WTC11 (cell line): ENCODE results near the gene TPST2. TPM values are rescaled to one million over a fixed set of nuclear protein-coding genes. Genes with fewer than 3 reads are reported as not detected.

Experiments
- ATAC-seq: fragments of 200-7000 bp; cut with Tn5 transposase; 2 replicates; pipeline ENCODE4 v1.10.0; 2021; ENCODE audit warnings: mild to moderate bottlenecking, moderate library complexity
- CTCF ChIA-PET: fragments of 300-600 bp; sonication (Branson Sonifier 250); formaldehyde crosslinking; loops from one replicate; lab custom pipeline; 2021; ENCODE audit warnings: antibody characterized with exemption; lab: Charles Lee
- POLR2A ChIA-PET: fragments of 350-600 bp; sonication (Branson Sonifier 250); formaldehyde crosslinking; loops from one replicate; lab custom pipeline; 2021; ENCODE audit warnings: antibody characterized with exemption; lab: Charles Lee
- DNase-seq: peaks from one replicate; pipeline ENCODE4 v3.0.0; 2021; ENCODE audit warnings: low spot score
- H3K27ac Mint-ChIP-seq: 2 replicates; pipeline ENCODE4 v1.8.0; 2021; ENCODE audit warnings: mixed read lengths
- H3K27me3 Mint-ChIP-seq: 2 replicates; pipeline ENCODE4 v1.8.0; 2021; ENCODE audit warnings: low read depth, mild to moderate bottlenecking, moderate library complexity, mixed read lengths
- H3K36me3 Mint-ChIP-seq: 2 replicates; pipeline ENCODE4 v1.8.0; 2021; ENCODE audit warnings: mixed read lengths
- H3K4me1 Mint-ChIP-seq: 2 replicates; pipeline ENCODE4 v1.8.0; 2022; ENCODE audit warnings: mixed read lengths
- H3K4me3 Mint-ChIP-seq: 2 replicates; pipeline ENCODE4 v1.8.0; 2021; ENCODE audit warnings: mild to moderate bottlenecking, moderate library complexity, mixed read lengths
- H3K9me3 Mint-ChIP-seq: 2 replicates; pipeline ENCODE4 v1.8.0; 2021; ENCODE audit warnings: mixed read lengths
- AR ChIP-seq: fragments of 250-450 bp; sonication (Bioruptor Pico); IDR thresholded peaks from 2 replicates; pipeline ENCODE4 v1.9.0; 2021; ENCODE audit warnings: mild to moderate bottlenecking
- CBFB ChIP-seq: sonication (generic); formaldehyde crosslinking; IDR thresholded peaks from 2 replicates; pipeline ENCODE4 v1.8.1; 2022; ENCODE audit warnings: mild to moderate bottlenecking, low read depth, missing genetic modification reagents
- CREB1 ChIP-seq: sonication (generic); formaldehyde crosslinking; IDR thresholded peaks from 2 replicates; pipeline ENCODE4 v1.8.0; 2023; ENCODE audit warnings: mild to moderate bottlenecking, missing genetic modification reagents
- EMX1 ChIP-seq: fragments of 250-450 bp; sonication (Bioruptor Pico); IDR thresholded peaks from 2 replicates; pipeline ENCODE4 v1.8.0; 2021; ENCODE audit warnings: mild to moderate bottlenecking
- FOXK1 ChIP-seq: sonication (generic); formaldehyde crosslinking; IDR thresholded peaks from 2 replicates; pipeline ENCODE4 v1.8.0; 2022; ENCODE audit warnings: mild to moderate bottlenecking, moderate library complexity, missing genetic modification reagents
- FOXP1 ChIP-seq: sonication (generic); formaldehyde crosslinking; IDR thresholded peaks from 2 replicates; pipeline ENCODE4 v1.8.0; 2022; ENCODE audit warnings: missing genetic modification reagents, mild to moderate bottlenecking, moderate library complexity, borderline replicate concordance
- MLX ChIP-seq: sonication (generic); formaldehyde crosslinking; IDR thresholded peaks from 2 replicates; pipeline ENCODE4 v1.8.1; 2023; ENCODE audit warnings: mild to moderate bottlenecking, missing genetic modification reagents, moderate library complexity
- SMAD3 ChIP-seq: sonication (generic); formaldehyde crosslinking; IDR thresholded peaks from 2 replicates; pipeline ENCODE4 v1.8.0; 2022; ENCODE audit warnings: missing genetic modification reagents, mild to moderate bottlenecking, borderline replicate concordance
- SMAD4 ChIP-seq: sonication (generic); formaldehyde crosslinking; IDR thresholded peaks from 2 replicates; pipeline ENCODE4 v1.8.0; 2022; ENCODE audit warnings: mild to moderate bottlenecking, missing genetic modification reagents
- SOX15 ChIP-seq: fragments of 250-450 bp; sonication (Bioruptor Pico); IDR thresholded peaks from 2 replicates; pipeline ENCODE4 v1.9.0; 2021; ENCODE audit warnings: mild to moderate bottlenecking
- SP1 ChIP-seq: sonication (generic); formaldehyde crosslinking; conservative IDR thresholded peaks from 2 replicates; pipeline ENCODE4 v1.8.1; 2022; ENCODE audit warnings: missing genetic modification reagents
- USF1 ChIP-seq: sonication (generic); formaldehyde crosslinking; IDR thresholded peaks from 2 replicates; pipeline ENCODE4 v1.8.0; 2022; ENCODE audit warnings: mild to moderate bottlenecking, missing genetic modification reagents
- ZBTB21 ChIP-seq: sonication (generic); formaldehyde crosslinking; IDR thresholded peaks from 2 replicates; pipeline ENCODE4 v1.8.1; 2023; ENCODE audit warnings: mild to moderate bottlenecking, missing genetic modification reagents, borderline replicate concordance
- ZNF232 ChIP-seq: sonication (generic); formaldehyde crosslinking; IDR thresholded peaks from 2 replicates; pipeline ENCODE4 v1.8.0; 2022; ENCODE audit warnings: mild to moderate bottlenecking, missing genetic modification reagents
- total RNA-seq: library from RNA; stranded (reverse); gene quantifications from 3 replicates; pipeline ENCODE4 v1.2.3, GENCODE V29; 2021

Gene TPST2
- total RNA-seq, 1 experiment from 2014 or later: 84.2 TPM

GRCh38 chr22:26586556-26587325 is 3.2 kb downstream of the TPST2 start (continued):
- TF ChIP-seq USF1: no peak
- no peak for TF ChIP-seq SMAD3 (CRISPR knock-in tag)
- TF ChIP-seq AR: no peak
- TF ChIP-seq SOX15 (CRISPR knock-in tag): no peak

- TF ChIP-seq AR: no peak
- no peak for TF ChIP-seq CREB1
- no peak for TF ChIP-seq USF1
- TF ChIP-seq MLX: no peak
- no peak for TF ChIP-seq SP1 (CRISPR knock-in tag)
- no peak for TF ChIP-seq SMAD4
- no peak for TF ChIP-seq CBFB (CRISPR knock-in tag)
- TF ChIP-seq FOXK1 (CRISPR knock-in tag): no peak
- TF ChIP-seq ZBTB21 (CRISPR knock-in tag): no peak
- TF ChIP-seq ZNF232 (CRISPR knock-in tag): no peak
- Mint-ChIP-seq H3K27me3 (no peaks in the 10 kb centered on the region), H3K9me3 (peaks cover 6% of the 10 kb centered on the region; the same call in 1 of the 2 replicates), H3K27ac (peak overlapping the region; percentile 91), H3K4me3 (no peak overlapping the region), H3K36me3 (peaks cover 23% of the 10 kb centered on the region), H3K4me1 (peaks cover 64% of the 10 kb centered on the region)
- ChIA-PET CTCF (interaction anchor here (0.6 to 2.2 kb wide), 5 partner anchors 19 to 116 kb away, joined by 3 to 12 read pairs (median 3); no protein-coding TSS in a partner anchor), POLR2A (no interaction called here)
- no peak for DNase-seq
- ATAC-seq: no peak
These were observed 4.7 kb downstream of the TPST2 start for GRCh38 chr22:26585104-26585790.

GRCh38 chr22:26584010-26584409 is 5.9 kb downstream of the TPST2 start:
- no peak for TF ChIP-seq EMX1 (CRISPR knock-in tag)
- no peak for TF ChIP-seq SP1 (CRISPR knock-in tag)
- no peak for TF ChIP-seq FOXP1 (CRISPR knock-in tag)
- peak overlapping the region; percentile 86 for H3K27ac Mint-ChIP-seq
- H3K4me1 Mint-ChIP-seq: peaks cover 75% of the 10 kb centered on the region
- H3K27me3 Mint-ChIP-seq: no peaks in the 10 kb centered on the region
- ATAC-seq (no peak), DNase-seq (no peak)
- no peak overlapping the region for H3K4me3 Mint-ChIP-seq
- H3K9me3 Mint-ChIP-seq: peaks cover 6% of the 10 kb centered on the region; the same call in 1 of the 2 replicates
- ChIA-PET CTCF (interaction anchor here (1.4 to 2.2 kb wide), 2 partner anchors 18 to 26 kb away, joined by 3 to 12 read pairs; no protein-coding TSS in a partner anchor), POLR2A (no interaction called here)
- peaks cover 26% of the 10 kb centered on the region for H3K36me3 Mint-ChIP-seq
